ENCODE results near the gene STUM. TPM values are rescaled to one million over a fixed set of nuclear protein-coding genes. Genes with fewer than 3 reads are reported as not detected.

Gene STUM
- total RNA-seq, 1 experiment from 2014 or later = 0.11 TPM

GRCh38 chr1:226546926-226547325, 1.6 kb upstream of the STUM start:
- no peak for DNase-seq
- Histone ChIP-seq H3K9ac (ENCODE audit: extremely low read depth, insufficient read length, low read length) (no peak overlapping the region), H2BK12ac (ENCODE audit: insufficient read length, low read depth, low read length) (no peak overlapping the region), H4K91ac (ENCODE audit: insufficient read length, low read depth, low read length) (no peak overlapping the region), H2AFZ (ENCODE audit: low read length) (no peak overlapping the region), H3K4me1 (ENCODE audit: insufficient read depth, low read length) (peaks cover 6% of the 10 kb centered on the region; the same call in 1 of the 2 replicates), H3K18ac (ENCODE audit: insufficient read length, low read depth, low read length) (no peak overlapping the region), H2BK120ac (ENCODE audit: low read depth, low read length, poor library complexity, severe bottlenecking) (no peak overlapping the region), H3K4ac (ENCODE audit: low read depth, low read length) (no peak overlapping the region), H4K5ac (ENCODE audit: insufficient read length, low read depth, low read length) (no peak overlapping the region), H3K23me2 (ENCODE audit: insufficient read length, low read depth, low read length, poor library complexity, severe bottlenecking) (peaks cover 17% of the 10 kb centered on the region), H2BK5ac (ENCODE audit: insufficient read length, low read length) (no peak overlapping the region), H4K8ac (replicated peaks; ENCODE audit: insufficient read length, low read depth, low read length) (no peak overlapping the region), H3K56ac (ENCODE audit: insufficient read length, low read depth, low read length) (no peak overlapping the region), H3K27ac (ENCODE audit: insufficient read length, low read depth, low read length) (no peak overlapping the region), H2BK15ac (ENCODE audit: low read depth, low read length) (no peak overlapping the region), H2AK5ac (ENCODE audit: insufficient read length, low read length) (no peak overlapping the region), H3K79me2 (ENCODE audit: insufficient read depth, low read length) (no peaks in the 10 kb centered on the region), H2BK20ac (ENCODE audit: low read depth, low read length, poor library complexity, severe bottlenecking) (no peak overlapping the region), H3K4me2 (ENCODE audit: insufficient read depth, insufficient read length, low read length) (no peak overlapping the region), H3T11ph (ENCODE audit: low read length) (no peak overlapping the region), H3K79me1 (ENCODE audit: insufficient read depth, low read depth, low read length, poor library complexity, severe bottlenecking) (no peaks in the 10 kb centered on the region), H4K20me1 (ENCODE audit: control insufficient read depth, insufficient read depth, insufficient read length) (no peaks in the 10 kb centered on the region), H3K23ac (ENCODE audit: insufficient read length, low read depth, low read length) (no peak overlapping the region), H3K27me3 (ENCODE audit: insufficient read depth, low read length) (peaks cover 23% of the 10 kb centered on the region; the same call in 1 of the 2 replicates), H3K9me3 (ENCODE audit: control insufficient read depth, low read depth, low read length) (no peaks in the 10 kb centered on the region), H3K14ac (ENCODE audit: insufficient read depth, low read length) (no peak overlapping the region)
- WGBS (ENCODE audit: extremely low coverage, insufficient read length, low lambda C conversion rate) = no CpG with 5 or more reads among the region's 4 CpGs
- H3K4me3 Mint-ChIP-seq = no peak overlapping the region
- peaks cover 72% of the 10 kb centered on the region for H3K27me3 Mint-ChIP-seq (ENCODE audit: low read depth)
- H3K9me3 Mint-ChIP-seq = no peaks in the 10 kb centered on the region
- no peak for TF ChIP-seq CTCF (conservative IDR thresholded peaks at IDR 0.05)
- H3K36me3 Mint-ChIP-seq (ENCODE audit: insufficient read depth in 1 of 3, low read depth in 3 of 3) = no peaks in the 10 kb centered on the region
- H3K4me1 Mint-ChIP-seq = peaks cover 29 to 30% of the 10 kb centered on the region in 2 experiments
- no peak overlapping the region for H3K27ac Mint-ChIP-seq

Measured in H9 (cell line).